Fibroblast of villous mesenchyme (primary cell): ENCODE results near the gene NEK5. TPM values are rescaled to one million over a fixed set of nuclear protein-coding genes. Genes with fewer than 3 reads are reported as not detected.

ENCODE experiments used
- DNase-seq: peaks from one replicate; pipeline ENCODE4 v3.0.0-alpha.2; 2010; ENCODE audit warnings: low read depth
- H3K4me3 ChIP-seq: 2 replicates; pipeline ENCODE4 v1.5.1; 2011; ENCODE audit warnings: low read depth, mild to moderate bottlenecking, low read length
- total RNA-seq: library from RNA; depleted of rRNA; stranded (reverse); fragments of >200 nt; gene quantifications from 2 replicates; pipeline ENCODE4 v1.2.3, GENCODE V29; 2012
- TF ChIP-seq, protein P1 (sequence below): IDR thresholded peaks from 2 replicates; pipeline ENCODE4 v1.5.1; 2012; ENCODE audit warnings: low read depth, mild to moderate bottlenecking, low read length; ENCODE audit not compliant: insufficient read depth

NEK5 gene
- total RNA-seq, 1 donor, result under 0.01 TPM

DNA sequence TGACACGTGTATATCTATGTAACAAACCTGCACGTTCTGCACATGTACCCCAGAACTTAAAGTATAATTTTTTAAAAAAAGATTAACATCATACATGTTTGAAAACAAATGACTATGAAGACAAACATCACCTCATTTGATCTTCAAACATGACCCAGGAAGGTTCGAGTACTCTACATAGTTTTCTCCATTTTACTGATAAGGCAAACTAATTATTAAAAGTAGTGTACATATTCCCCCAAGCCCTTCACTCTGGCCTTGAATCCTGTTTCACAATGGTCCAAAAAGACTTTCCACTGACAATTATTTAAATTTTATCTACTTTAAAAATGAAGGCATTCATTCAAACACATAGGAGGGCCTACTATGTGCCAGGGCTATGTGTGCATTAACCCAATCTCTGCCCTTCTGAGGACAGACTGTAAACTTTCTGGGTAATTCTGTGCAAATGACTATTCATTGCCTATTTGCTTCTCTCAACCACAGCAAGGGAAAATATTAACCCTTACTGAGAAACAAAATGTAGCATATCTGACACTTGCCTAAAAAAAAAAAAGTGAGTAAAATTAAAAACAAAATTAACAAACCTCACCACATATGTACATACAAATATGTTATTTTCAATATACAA, 139.8 kb downstream of the NEK5 start:
- no peak for DNase-seq
- TF ChIP-seq, protein P1, sequence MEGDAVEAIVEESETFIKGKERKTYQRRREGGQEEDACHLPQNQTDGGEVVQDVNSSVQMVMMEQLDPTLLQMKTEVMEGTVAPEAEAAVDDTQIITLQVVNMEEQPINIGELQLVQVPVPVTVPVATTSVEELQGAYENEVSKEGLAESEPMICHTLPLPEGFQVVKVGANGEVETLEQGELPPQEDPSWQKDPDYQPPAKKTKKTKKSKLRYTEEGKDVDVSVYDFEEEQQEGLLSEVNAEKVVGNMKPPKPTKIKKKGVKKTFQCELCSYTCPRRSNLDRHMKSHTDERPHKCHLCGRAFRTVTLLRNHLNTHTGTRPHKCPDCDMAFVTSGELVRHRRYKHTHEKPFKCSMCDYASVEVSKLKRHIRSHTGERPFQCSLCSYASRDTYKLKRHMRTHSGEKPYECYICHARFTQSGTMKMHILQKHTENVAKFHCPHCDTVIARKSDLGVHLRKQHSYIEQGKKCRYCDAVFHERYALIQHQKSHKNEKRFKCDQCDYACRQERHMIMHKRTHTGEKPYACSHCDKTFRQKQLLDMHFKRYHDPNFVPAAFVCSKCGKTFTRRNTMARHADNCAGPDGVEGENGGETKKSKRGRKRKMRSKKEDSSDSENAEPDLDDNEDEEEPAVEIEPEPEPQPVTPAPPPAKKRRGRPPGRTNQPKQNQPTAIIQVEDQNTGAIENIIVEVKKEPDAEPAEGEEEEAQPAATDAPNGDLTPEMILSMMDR, result no peak
- H3K4me3 ChIP-seq, result no peak overlapping the region

Other genes with a start within 250 kb of the NEK5 start
- 1.6 and 5.6 TPM in 2 replicates for gene ATP7B, start 117.6 kb downstream of the NEK5 start, total RNA-seq
- gene ALG11, start 116.7 kb downstream of the NEK5 start, total RNA-seq, result 20.0 and 26.3 TPM in 2 replicates
- 12.6 and 22.0 TPM in 2 replicates for gene UTP14C, start 104.4 kb downstream of the NEK5 start, total RNA-seq
- gene NEK3, start 30.5 kb upstream of the NEK5 start, total RNA-seq, result 9.1 and 10.3 TPM in 2 replicates